Stimulated activated CD8-positive, alpha-beta memory T cell treated with anti-CD3 and anti-CD28 coated beads, Interleukin-4, amount 100 ng/mL, for 24 hours (primary cell): ENCODE measurements around the gene SLC7A11.

ENCODE experiments used
- DNase-seq: peaks from one replicate; pipeline ENCODE4 v3.0.0-alpha.2; 2020; ENCODE audit warnings: low read depth

Gene SLC7A11

DNA sequence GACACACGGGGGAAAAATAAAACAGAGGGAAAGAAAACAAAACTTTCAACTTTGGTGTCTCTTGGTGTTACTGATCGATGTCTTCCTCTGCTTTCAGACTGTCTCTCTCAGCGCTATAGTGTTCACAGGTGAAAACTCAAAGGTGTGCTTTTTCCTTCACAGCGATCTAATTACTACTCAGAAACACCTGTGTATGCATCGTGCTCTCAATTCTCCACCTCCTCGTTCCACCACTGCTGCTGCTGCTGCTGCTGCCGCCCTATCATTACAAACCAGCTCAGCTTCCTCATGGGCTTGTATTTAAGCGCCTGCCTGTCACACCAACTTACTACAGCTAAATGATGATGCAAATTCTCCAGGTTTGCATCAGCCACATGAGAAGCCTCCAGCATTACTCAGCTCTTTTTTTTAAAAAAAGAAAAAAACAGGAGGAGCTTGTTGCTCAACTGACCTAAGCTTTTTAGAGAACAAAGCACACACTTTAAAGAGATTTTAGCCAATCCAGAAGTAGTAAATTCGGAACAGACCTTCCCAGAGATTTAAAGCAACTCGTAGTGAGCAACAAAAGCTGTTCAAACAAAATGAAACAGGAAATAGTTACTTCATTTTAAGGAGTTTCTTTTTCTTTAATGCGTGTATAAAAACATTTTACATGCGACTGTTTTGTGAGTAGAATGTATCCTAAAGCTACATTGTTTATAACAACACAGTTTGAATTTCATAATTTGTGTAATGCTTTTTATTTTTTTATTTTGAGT lies at the start of gene SLC7A11:
TSS of gene SLC7A11 (minus strand) at position 274 of the 758 bp plus-strand sequence. CDS start 280 bp downstream, outside the sequence.
- peak; percentile 4 for DNase-seq

DNA sequence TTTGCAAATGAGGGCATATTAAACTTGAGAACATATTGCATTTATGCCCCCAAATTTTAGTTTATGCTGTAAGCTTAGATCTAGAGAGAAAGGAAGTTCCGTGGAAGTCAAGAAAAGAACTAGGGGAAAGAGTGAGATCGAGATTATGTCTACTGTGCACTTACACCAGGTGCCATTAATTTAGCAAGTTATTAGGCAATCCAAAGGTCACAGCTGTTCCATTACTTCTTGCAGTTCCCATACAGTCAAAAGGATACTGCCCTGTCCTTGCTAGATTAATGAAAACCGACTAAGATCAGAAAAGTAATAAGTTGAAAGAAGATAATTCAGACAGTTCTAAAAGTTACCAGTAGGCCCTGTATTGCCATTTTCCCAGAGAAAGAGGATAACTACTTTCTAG lies 49.3 kb upstream of the SLC7A11 start:
- DNase-seq, result no peak

DNA sequence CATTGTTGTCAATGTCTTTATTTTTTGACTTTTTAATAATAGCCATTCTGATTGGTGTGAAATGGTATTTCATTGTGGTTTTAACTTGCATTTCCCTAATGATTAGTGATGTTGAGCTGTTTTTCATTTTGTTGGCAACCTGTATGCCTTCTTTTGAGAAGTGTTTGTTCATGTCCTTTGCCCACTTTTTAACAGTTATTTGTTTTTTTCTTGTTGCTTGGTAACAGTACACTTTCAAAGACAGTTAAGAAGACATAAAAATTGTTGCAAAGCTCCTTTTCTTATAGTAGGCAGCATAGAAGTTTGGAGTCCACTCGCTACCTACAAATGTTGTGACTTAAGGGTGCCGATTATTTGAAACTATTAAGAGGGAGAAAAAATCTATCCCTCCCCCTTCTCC lies 48.7 kb upstream of the SLC7A11 start:
- no peak for DNase-seq

DNA sequence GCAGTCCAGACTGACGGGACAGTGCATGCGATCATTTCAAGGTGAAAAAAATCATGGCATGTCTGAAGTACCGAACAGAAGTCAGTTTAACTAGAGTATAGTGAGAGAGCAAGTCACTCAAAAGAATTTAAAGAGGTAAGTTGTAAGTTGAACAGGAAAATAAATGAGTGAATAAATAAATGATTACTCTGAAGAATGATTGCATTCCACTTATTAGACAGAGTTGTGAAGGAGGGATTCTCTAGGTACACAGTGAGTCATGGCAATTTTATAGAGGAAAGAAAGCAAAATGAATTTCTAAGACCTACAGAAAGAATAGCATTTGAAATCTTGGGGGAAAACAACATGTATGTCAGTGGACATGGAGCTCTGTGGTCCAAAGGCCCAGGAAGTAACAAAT lies 37.1 kb upstream of the SLC7A11 start:
- no peak for DNase-seq

DNA sequence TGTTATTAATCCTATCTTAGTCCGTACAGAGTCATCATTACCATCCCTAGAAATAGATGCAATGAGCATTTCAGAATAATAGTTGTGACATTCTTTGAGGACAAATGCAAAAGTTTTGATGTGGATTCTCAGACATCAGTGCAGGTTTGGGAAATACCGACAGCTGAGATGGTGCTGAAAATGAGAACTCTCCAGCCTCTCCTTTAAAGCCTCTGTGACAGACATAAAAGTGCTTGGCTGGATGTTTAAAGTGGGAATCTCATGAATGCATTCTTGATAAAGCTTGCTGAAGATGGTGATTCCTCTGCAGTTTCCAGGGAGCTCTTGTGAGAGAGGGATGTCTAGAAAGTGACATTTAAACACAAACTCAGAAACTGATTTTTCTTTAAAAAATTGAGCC lies 35.0 kb upstream of the SLC7A11 start:
- DNase-seq, result no peak

DNA sequence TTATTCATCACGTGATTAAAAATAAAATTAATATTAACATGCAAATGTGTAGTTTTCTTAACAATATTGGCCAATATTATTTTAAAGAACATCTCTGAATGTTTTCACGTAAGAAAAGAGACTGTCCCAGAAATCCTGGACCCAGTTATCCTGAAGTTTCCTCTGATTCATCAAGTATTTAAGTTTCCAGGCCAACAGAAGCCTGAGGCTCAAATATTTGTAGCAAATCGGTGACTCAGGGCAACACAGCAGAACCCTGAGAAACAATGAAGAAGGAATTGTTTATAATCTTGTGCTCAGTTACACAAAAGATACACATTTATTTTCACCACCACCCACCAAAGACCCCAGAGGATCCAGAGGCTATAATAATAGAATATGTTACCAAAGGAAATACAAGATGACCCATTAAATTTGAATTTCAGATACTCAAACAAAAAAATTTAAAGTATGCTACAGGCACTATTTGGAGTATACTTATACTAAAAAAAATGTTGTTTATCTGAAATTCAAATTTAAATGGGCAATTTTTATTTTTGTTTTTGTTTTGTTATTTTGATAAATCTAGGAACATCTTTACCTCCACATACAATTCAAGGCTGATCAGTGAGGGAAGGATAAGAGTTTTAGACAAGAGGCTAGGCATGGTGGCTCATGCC lies 33.9 kb upstream of the SLC7A11 start:
- no peak for DNase-seq

DNA sequence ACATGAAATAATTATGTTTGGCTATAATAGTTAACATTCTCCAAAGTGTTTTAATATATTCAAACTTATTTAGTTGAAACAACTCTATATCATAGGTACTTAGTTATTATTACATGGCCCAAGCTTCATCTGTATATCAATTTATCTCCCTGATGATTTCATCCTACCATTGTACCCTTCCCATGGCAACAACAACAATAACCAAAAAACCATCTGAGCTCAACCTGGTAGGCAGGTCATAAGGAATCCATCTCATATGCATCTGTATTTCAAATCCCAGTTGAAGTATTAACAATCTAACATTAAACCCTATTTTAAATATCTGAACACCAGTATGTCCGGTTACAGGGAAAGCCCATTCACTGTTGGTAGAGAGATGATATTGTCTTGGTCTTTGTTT lies 33.1 kb upstream of the SLC7A11 start:
- no peak for DNase-seq

DNA sequence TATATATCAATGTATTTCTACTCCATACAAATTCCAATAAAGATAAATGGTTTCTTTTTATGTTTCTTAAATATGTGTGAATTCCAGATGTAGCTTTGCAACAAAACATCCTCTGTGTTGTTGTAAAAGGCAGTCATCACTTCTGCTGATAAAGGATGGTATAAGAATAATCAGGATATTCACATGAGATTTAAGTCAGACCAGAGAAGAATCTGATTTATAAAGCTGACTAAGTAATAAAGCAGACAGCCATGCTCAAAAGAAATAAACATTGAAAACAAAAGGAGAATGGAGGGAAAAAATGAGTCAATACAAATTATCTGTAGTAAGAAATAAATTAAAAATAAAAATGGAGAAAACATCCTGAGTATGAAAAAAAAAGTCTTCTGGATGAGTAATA lies 27.0 kb upstream of the SLC7A11 start:
- DNase-seq, result no peak

DNA sequence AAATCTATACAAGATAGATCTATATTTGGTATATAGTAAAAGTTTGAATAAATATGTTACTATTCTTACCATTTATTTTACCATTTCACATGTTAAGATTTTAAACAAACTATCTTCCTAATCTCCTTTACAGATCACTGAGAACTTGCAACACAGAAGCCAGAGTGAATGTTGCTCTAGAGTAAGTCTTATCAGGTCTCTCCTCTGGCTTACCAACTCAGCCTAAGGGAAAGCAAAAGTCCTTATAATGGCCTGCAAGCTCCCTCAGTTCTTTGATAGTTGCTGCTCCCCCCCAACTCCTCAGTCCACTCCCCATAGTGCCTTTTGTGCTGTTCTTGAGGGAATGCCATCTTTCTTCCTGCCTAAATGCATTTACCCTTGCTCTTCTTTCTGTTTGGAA lies 25.7 kb upstream of the SLC7A11 start:
- DNase-seq, result no peak

DNA sequence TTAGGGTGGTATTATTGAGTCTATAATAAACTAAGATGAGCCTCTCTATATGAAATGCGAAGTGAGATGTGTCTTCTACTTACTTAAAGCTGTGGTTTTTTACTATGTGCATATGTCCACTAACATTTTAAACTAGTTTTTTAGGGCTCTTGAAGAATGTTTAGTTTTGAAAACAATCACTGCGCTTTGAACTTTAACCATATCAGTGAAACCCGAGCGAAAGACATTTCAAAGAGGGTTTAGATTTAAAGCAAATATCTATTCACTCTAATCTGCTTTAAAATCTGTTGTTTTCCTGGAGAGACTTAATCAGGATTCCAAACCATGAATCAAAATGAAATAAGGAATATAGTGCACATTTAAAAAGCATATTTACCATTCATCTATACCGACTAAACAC lies 24.8 kb upstream of the SLC7A11 start:
- no peak for DNase-seq

DNA sequence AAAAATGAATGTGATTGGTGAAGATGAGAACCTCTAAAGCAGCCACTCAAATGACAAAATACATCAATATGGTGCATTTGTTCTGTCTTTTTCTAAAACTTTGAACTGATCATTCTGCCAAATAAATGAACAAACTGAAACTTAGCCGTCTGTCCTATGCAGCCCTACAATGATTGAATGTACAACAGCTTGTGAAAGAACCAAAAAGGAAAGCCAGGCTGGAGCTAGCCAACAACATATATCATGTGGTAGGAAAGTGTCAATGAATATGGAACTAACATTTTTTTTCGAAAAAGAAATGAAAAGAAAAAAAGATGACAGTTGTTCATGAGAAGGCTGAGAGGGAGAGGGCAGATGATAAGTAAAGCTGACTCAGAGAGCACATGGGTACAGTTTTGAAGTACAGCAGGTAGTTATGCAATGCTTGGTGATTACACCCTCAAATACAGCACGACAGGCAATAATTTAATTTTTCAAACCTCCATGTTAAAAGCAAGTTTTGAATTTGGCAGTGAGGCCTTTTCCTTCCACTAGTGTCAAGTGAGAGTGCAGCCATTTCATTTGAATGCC lies 21.2 kb upstream of the SLC7A11 start:
- no peak for DNase-seq

DNA sequence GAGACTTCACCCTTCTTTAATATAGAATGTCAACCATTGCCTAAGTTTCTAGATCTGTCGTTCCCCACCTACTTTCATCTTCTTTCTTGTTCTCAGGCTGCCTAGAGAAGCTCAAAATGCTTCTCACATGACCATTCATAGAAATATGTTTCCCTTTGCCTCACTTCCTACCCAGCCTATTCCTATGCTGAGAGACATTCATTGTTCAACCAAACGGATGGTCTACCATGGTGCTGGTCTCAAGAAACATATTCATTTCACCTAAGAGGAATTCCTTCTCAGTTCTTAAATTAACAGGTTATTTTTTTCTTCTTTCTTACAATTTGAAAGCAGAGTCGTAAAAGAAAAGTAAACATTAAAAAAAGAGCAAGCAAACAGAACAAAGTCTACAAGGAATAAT lies 20.3 kb upstream of the SLC7A11 start:
- no peak for DNase-seq

DNA sequence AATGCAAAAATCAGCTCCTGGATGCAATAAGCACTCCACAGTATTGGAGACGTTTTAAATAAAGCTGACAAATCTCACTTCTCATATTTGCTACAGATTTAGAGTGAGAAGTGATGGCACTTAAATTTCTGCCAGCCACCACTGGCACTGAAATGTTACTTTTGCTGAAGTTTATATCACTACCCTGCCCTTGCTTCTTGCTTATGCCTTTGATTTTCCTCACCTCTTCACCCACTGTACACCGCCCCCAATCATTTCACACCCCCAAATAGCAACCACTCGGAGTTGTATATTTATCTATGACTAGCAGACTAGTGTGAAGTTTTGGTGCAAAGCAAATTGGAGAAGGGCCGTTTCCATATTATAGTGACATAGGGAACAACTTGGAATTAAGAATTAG lies 19.9 kb upstream of the SLC7A11 start:
- no peak for DNase-seq

DNA sequence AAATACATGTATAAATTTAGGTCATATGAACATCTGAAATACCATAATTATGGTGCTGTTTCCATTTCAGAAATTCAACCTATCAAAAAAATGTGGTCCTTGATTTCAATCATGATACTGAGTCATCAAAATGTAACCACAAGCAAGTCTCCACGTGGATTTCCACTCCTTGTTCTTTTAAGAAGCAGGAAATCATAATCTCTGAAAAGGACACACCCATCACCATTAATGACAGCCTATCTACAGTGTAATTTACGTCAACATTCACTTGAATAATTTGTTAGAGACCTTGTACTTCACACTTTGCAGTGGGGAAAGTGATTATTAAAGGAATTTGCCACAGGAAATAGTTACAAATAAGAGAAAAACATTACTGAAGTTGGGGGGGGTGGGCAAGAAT lies 17.7 kb upstream of the SLC7A11 start:
- no peak for DNase-seq

DNA sequence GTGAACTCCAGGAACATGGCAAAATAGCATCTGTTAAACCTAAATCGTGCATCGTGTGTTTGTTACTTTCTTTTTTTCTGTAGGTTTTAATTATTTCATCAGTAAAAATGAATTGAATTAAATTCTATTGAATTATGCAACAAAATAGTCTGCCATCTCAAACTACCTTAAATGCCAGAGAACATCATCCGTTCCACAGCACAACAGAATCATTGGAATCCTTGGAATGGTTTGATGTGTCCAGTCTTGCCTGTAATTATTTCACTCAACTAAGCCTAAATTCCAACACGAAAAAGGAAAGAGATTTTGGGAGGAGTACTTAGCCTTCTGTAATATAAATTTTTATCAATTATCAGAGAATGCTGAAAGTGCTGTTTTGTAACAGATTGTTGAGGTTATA lies 17.1 kb upstream of the SLC7A11 start:
- DNase-seq, result no peak

DNA sequence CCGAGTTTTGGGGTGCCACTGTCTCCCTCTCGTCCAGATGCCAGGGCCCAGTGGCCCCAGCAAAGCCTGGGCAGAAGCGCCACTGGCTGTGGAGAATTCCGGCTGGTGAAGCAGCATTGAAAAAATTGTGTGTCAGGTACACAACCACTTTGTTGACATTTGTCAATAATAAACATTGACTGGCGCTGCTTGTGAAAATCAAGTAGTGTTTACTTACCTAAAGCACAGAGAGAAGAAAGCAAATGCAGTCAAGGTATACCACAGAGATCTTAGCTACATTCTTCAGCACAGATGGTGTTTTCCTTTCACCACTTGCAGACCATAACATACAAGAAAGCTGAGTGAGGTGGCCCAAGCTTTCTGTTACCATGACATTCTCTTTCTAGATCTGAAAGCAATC lies 14.5 kb upstream of the SLC7A11 start:
- no peak for DNase-seq

DNA sequence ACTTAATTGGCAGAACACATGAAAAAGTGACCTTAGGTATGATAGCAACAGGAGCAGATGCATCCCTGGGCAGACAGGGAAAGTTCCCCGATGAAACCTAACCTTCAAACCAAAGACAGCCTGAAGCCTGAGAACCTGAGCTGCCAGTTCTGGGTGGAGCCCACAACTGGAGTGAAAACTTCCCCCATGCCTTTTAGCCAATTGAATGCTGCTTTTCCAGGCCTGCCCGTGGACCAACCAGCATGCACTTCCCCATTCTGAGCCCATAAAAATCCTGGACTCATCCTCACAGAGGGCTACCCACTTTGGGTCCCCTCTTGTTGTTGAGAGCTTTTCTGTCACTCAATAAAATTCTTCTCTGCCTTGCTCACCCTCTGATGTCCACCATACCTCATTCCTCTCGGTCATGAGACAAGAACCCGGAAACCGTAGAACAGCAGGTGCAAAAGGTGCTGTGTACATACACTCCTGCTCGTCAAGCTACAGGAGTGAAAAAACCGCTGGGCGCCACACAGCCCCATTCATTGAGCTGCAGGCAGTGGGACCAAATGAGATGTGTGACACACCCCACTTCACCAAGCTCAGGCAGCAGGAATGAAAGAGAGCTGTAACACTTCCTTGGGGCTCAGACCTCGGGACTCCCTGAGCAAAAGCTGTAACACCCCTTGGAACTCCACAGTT lies 13.9 kb upstream of the SLC7A11 start:
- DNase-seq, result no peak

DNA sequence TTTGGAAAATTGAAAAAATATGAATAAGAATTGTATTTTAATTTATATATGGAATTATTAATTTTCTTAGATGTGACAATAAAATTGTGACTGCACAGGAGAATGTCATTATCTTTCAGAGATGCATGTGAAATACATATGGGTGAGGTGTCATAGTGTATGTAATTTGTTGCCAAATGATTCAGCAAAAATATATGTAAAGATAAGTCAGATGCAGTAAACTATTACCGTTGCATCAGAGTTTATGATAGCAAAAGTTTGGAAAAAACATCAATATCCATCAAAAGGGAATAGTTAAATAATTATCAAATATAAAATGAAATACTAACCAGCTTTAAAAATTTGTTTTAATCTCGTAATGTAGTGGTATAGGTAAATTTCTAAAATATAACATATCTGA lies 10.4 kb upstream of the SLC7A11 start:
- DNase-seq, result no peak

DNA sequence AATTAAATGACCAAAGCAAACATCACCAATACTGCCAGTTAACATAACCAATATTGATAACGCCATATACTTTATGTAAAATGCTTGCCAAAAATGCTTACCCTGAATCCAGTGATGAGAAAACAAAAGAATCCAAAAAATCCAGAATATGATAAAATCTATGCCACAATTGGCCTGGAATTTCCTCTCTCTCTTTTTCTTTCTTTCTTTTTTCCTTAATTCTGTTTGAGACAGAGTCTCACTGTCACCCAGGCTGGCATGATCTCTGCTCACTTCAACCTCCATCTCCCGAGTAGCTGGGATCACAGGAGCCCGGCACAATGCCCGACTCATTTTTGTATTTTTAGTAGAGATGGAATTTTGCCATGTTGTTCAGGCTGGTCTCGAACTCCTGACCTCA lies 9.8 kb upstream of the SLC7A11 start:
- no peak for DNase-seq

DNA sequence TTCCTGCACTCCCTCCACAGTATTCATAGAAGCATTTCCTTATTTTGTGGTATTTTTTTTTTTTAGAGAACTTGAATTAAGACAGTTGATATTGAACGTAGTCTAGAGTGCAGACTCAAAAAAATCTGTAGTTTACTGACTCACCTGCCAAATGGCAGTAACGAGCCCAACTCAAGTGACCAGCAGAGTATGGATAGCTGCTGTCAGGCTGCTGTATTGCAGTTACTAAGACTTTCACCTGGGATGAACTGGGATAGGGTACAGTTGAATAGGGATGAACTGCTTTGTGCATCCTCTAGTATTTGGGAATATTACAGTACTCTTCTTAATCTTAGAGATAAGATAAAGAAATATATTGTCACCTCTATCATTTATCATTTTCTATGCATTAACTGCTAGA lies 7.0 kb upstream of the SLC7A11 start:
- DNase-seq, result no peak

DNA sequence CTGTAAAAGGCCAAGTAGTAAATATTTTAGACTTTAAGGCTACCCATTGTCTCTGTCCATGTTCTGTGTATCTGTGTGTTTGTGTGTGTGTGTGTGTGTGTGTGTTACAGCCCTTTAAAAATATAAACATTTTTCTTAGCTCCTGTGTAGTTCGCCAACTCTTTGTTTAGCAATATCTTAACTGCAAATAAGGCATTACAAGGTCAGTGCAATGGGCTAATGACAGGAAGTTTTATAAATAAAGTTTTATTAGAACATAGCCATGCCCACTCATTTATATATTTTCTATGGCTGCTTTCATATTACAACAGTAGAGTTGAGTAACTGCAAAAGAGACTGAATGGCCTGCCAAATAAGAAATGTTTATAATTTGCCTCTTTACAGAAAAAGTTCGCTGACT lies 5.9 kb upstream of the SLC7A11 start:
- no peak for DNase-seq

DNA sequence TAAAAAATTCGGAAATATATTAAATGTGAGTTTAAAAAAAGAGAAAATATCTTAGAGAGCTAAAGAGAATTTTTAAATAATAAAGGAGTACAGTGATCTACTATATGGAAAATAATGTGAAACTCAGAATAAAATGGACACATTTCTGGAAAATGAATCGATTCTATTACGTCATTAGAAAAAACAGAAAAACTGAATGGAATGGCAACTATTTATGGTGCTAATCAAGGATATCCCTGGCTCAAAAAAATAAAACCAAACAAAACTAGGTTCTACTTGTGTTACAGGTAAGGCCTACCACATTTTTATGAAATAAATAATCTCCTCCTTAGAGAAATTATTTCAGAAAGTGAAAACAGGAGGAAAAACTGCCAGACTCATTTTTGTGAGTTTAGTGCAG lies 5.5 kb upstream of the SLC7A11 start:
- no peak for DNase-seq

DNA sequence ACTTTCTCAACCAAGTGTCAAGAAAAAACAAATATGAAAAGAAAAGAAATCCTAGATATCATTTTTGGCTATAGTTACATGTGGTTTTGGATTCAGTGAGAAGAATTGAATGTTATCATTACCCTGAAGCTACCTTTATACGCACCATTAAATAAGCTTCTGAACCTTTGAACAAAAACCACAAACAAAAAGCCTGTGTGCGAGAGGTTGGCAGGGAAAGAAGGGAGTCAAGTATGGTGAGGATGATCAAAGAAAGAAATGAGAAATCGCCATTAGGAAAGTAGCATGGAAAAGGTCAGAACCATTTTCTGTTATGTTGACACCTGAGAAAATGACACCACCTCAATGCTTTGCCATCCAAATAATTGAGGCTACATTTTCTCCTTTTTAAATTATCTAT lies 1.2 kb upstream of the SLC7A11 start:
- DNase-seq, result no peak
